Forelimb muscle (tissue), 1 donor: ENCODE data around the gene BCOR. TPM values are rescaled to one million over a fixed set of nuclear protein-coding genes. Genes with fewer than 3 reads are reported as not detected.

Experiments
- DNase-seq: peaks from one replicate; pipeline ENCODE4 v3.0.0-alpha.2; 2013; ENCODE audit warnings: low read depth
- polyA plus RNA-seq: library from polyadenylated mRNA; unstranded; fragments of 120-200 nt; gene quantifications from one replicate; pipeline ENCODE4 v1.2.1, GENCODE V29; 2013; ENCODE audit not compliant: insufficient read length

The BCOR gene
- polyA plus RNA-seq, 1 donor: 24.0 TPM

GRCh38 chrX:40063555-40063954 lies 34.2 kb downstream of the BCOR start:
- DNase-seq: no peak

DNA sequence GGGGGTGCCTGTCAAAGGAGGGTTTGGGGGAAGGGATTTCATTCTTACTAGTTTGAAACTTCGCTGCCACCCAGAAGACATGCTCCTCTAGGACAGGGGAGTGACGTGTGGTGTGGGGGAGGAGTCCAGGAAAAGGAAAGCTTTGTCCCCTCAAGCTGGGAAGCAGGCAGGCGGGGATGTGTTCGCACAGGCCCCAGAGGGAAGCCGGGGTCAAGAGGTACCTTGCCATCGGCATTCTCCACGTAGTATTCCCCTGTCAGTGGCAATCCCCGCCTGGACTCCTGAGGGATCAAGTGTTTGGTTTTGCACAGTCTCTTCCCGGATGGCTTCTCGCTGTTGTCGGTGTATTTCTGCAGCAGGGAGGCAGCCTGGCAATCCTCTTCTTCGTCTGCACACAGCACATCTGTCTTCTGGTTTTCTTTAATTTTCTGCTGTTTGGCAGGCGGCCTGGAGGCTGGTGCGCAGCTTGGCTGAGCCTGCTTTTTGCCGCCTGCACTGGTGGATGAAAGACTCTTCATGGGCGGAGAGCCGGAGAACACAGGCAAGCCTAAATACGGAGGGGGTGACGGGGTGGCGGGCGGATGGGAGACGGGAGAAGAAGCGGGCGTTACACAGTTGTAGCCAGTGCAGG lies 35.1 kb downstream of the BCOR start:
- no peak for DNase-seq

DNA sequence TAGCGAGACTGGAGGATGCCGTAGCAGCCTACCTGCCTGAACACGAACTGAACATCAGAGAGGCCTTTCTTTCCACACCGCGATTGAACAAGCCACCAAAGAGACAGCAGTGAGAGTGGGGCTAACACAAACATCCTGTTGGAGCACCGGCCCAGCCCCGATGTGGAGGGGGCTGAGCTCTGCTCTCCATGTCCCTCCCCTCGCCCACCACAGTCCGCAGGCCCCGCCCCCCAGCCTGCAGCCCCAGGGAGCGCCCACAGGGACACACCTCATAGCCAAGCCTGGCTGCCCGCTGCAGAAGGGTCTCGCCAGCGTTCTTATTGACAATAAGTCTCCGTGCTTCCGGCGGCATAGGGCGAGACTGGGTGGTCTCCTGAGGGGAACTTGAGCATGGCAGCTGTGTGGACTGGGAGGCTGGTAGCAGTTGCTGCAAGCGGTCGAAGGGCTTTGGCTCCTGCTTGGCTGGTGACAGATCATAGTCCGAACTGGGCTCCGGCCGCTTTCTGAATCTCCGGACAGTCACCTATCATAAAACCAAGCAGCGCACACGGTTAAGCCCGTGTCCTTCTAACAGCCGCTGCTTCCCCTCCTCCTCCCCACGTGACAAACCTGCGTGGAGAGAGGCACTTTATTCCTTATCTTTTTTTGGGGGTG lies 35.8 kb downstream of the BCOR start:
- no peak for DNase-seq

DNA sequence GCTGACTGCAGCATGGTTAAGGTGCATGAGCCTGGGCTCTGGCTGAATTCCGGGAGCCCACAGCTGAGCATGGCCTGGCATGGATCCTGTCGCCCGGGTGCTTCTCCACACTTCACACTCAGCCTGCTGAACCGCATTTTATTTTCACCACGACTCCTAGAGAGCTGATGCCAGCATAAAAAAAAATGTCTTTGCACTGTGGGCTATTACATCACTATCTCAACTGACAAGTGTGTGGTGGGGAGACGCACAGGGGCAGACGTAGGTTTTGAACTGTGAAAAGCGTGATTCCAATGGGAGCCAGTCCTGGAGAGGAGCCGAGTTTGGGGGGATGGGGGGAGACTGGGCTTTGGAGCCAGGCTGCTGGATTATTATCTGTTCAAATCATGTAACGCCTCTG lies 36.8 kb downstream of the BCOR start:
- no peak for DNase-seq

GRCh38 chrX:40060356-40060845 lies 37.4 kb downstream of the BCOR start:
- no peak for DNase-seq

DNA sequence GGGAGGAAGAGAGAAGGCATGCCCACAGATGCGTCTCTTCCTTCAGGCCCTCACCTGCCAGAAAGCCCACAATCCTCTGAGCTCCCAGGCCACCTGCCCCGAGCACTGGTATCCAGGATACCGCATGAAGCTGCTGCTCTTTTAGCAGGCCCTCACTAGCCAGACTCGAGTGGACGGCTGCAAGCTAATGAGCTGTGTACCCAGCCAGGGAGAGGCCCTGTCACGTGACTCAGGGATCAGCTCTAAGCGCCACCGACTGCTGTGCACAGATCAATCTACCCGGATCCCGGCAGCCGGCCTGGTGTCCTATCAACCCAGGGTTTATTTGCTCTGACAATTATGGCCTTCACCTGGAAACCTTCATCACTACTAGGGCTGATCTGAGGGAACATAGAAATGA lies 39.0 kb downstream of the BCOR start:
- DNase-seq: no peak

- no peak for DNase-seq
Measured at GRCh38 chrX:40057405-40057804, 40.4 kb downstream of the BCOR start.

DNA sequence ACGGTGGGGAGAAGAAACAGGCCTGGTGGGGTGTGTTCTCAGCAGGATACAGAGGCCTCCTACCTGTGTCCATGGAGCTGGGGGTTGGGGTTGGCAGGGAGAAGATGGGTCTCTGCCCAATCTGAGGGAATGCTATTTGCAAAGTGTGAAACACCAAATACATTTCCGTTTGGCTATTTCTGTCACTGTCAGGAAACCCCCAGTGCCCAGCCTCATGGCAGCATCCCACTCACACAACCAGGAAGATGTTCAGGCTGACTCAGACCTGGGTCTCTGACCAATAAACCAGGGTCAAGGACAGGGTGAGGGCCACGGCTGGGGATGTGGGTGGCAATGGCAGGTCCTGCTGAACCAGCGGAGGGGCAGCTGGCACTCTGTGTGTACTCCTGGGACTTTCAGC lies 41.3 kb downstream of the BCOR start:
- no peak for DNase-seq

DNA sequence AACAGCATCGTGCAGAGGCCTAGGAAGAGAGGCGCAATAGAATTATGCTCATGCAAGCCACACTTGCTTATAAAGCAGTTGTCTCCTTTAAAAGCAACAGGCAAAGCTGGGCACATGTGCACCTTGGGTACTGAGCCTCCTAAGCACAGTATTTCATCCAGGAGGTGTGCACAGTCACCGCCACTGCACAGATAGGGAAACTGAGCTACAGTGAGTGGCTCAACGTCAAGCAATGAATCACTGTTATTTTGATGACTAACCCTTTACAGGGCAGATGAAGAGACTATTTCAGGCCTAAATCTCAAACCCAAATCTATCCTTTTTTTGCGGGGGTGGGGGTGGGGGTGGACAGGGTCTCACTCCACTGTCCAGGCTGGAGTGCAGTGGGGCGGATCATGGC lies 42.3 kb downstream of the BCOR start:
- DNase-seq: no peak

DNA sequence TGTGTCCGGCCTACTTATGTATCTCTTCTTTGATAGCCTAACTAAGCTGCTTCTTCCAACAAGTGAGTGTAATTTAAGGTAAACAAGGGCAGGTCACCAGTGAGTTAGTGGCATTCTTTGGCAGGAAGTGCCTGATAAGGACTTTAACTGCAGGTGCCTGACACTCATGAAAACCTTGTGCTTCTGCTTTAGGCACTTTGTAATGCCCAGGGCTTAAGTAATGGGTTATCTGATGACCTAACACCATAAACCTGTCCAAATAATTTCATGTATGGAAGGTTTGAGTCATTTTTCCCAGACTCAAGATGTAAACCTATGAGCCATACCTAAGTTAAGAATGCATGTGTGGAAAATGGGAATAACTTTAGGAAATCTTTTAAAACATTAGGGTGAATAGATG lies 43.0 kb downstream of the BCOR start:
- no peak for DNase-seq

DNA sequence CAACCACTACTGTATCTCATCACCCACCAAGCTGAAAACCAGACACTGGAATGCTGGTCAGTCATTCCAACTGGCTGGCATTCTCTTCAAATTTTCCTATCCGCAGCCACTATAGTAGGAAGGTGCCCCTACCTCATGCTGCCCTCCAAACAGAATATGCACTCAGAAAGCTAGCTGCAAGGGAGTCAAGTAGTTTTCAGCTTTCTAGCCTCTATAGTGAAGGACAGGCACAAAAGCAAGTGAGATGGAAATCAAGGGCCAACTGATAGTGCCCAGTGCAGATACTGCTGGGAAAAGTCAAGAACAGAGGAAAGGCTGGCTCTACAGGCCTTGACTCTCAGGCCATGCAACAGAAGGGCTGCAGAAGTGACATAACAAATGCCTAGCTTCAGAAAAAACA lies 47.2 kb downstream of the BCOR start:
- DNase-seq: no peak

DNA sequence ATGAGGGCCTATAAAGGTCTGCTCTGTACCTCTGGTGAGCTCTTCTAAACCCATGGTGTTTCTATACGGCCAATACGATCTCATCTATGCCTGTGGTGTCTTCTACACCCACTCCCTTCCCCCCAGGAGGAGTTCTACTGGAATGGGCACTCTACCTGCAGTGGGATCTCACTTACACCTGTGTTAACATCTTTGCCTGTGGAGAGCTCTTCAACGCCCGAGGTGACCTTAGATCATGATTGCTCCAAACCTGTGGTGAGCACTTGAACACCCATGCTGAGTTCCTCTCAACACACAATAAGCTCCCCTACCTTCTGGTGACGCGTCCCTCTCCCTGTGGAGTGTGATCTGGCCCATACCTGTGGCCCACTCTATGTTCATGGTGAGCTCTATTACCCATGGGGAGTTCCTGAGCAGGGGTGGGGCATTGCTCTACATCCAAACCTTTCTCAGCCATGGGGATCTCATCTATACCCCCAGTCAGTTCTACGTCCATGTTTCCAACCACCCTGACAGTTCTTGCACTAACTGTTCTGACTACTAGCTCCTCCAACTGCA lies 48.6 kb downstream of the BCOR start:
- no peak for DNase-seq

GRCh38 chrX:40047485-40047884 lies 50.3 kb downstream of the BCOR start:
- DNase-seq: no peak

DNA sequence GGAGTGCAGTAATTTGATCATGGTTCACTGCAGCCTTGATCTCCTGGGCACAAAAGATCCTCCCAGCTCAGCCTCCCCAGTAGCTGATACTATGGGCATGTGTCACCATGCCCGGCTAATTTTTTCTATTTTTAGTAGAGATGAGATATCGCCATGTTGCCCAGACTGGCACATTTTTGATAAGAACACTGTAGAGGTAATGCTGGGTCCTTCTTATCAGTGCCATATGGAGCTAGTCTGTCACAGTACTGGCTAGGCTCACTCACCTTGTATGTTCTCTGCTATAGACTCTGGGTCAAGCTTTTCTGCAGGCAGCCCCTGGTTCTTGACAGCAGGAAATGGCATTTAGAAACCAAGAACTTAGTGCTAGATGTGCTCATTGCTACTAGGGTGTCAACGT lies 53.9 kb downstream of the BCOR start:
- DNase-seq: no peak

DNA sequence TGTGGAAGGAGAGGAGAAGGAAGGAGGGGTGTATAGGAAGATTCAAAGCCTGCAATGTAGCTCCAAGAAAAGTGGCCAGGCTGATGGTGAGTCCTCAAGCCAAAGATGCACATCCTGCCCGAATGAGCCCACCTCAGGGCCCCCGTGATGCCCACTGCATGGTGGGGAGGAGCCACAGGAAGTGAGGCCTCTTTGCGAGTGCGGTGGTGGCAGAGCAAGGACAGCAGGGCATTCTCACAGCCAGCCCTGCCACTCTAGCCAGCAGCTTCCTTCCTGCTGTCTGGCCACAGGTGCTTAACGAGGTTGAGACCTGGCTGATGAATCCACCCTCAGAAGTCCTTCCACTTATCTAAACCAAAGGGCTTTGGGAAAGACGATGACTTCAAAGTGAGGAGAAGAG lies 55.8 kb downstream of the BCOR start:
- no peak for DNase-seq

GRCh38 chrX:40040686-40041461 lies 56.9 kb downstream of the BCOR start:
- no peak for DNase-seq

DNA sequence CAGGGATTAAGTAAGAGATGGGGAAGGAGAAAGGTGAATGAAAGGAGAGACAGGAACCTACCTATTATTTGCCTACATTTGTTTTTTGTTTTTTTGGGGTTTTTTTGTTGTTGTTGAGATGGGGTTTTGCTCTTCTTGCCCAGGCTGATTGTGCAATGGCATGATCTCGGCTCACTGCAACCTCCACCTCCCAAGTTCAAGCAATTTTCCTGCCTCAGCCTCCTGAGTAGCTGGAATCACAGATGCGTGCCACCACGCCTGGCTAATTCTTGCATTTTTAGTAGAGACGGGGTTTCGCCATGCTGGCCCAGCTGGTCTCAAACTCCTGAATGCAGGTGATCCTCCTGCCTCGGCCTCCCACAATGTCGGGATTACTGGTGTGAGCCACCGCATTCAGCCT lies 57.9 kb downstream of the BCOR start:
- no peak for DNase-seq

GRCh38 chrX:40037367-40037766 lies 60.4 kb downstream of the BCOR start:
- no peak for DNase-seq

DNA sequence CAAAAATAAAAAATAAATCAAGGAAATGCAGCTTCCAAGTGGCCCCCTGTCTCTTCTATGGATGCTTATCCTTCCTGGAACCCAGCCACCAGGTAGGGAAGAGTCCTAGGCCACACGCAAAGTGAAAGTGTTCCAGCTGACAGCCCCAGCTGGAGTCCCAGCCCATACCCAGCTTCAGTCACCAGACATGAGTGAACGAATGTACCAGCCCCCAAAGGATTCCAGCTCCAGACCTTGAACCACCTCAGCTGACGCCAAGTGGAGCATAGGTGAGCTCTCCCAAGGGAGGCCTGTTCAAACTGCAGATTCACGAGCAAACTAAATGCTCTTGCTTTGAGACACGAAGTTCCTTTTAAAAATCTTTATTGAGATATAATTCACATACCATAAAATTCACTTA lies 62.0 kb downstream of the BCOR start:
- DNase-seq: no peak

DNA sequence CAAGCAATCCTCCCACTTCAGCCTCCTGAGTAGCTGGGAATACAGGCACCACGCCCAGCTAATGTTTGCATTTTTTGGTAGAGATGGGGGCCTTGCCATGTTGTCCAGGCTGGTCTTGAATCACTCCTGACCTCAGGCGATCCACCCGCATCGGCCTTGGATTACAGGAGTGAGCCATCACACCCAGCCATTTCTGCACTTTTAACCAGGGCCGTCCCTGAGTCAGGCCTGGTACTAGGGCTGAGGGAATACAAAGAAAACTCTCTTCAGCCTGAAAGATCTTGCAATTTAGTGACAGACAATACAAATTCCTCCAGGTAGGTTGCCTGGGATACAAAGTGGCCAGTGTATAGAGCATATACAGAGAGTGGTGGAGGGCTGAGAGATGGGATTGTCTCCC lies 65.8 kb downstream of the BCOR start:
- DNase-seq: no peak

- DNase-seq: no peak
Measured at GRCh38 chrX:40030205-40030604, 67.6 kb downstream of the BCOR start.

DNA sequence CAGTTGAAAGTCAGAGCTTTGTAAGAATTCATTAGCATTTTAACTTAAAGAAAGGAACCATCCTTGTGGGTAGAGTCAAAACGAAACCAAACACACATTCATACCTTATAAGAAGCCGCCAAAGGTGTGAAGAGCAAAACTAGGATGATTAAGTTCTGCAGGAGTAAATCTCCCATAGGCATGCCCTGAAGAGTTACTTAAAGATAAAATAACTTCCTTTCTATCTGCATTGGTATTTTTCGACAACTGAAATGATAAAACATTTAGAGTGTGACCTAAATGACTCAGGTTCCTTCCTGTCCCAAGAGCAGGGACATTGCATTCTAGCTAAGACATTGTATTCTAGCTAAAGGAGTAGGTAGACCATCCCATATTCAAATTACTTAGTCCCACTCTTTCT lies 75.3 kb downstream of the BCOR start:
- DNase-seq: no peak

- no peak for DNase-seq
Measured at GRCh38 chrX:40021647-40022046, 76.1 kb downstream of the BCOR start.
